A673 (cell line): ENCODE results near the gene TMEM259. TPM values are rescaled to one million over a fixed set of nuclear protein-coding genes. Genes with fewer than 3 reads are reported as not detected.

Experiments
- BruUV-seq: library from RNA; stranded (reverse); fragments of 400-500 nt; replicated peaks from 2 replicates; lab custom pipeline; 2021; lab: Mats Ljungman, UMichigan
- CTCF ChIA-PET: fragments of 300-600 bp; sonication (Branson Sonifier 250); formaldehyde crosslinking; loops from one replicate; lab custom pipeline; 2022; ENCODE audit warnings: antibody characterized with exemption; lab: Charles Lee
- POLR2A ChIA-PET: fragments of 300-600 bp; sonication (Branson Sonifier 250); formaldehyde crosslinking; loops from one replicate; lab custom pipeline; 2022; ENCODE audit warnings: antibody characterized with exemption; ENCODE audit not compliant: low non-redundant PET; lab: Charles Lee
- DNase-seq: peaks from one replicate; pipeline ENCODE4 v3.0.0-alpha.2; 2015; ENCODE audit warnings: low spot score
- H3K27ac ChIP-seq: fragments of 200-600 bp; sonication (generic); 2 replicates; pipeline ENCODE4 v1.5.1; 2016; ENCODE audit warnings: mixed run types, low read depth, mild to moderate bottlenecking, mixed read lengths, antibody characterized with exemption, low read length; ENCODE audit not compliant: poor library complexity, severe bottlenecking
- H3K27me3 ChIP-seq: fragments of 200-600 bp; sonication (generic); replicated peaks from 2 replicates; pipeline ENCODE4 v1.6.1; 2017; ENCODE audit warnings: mixed run types, low read depth, mild to moderate bottlenecking, mixed read lengths, antibody characterized with exemption, low read length; ENCODE audit not compliant: insufficient read depth, poor library complexity
- H3K36me3 ChIP-seq: fragments of 200-600 bp; sonication (generic); 2 replicates; pipeline ENCODE4 v1.6.1; 2016; ENCODE audit warnings: mixed run types, mild to moderate bottlenecking, mixed read lengths, antibody characterized with exemption, low read length; ENCODE audit not compliant: insufficient read depth, poor library complexity, severe bottlenecking
- H3K4me1 ChIP-seq: fragments of 200-600 bp; sonication (generic); 2 replicates; pipeline ENCODE4 v1.6.1; 2017; ENCODE audit warnings: mixed run types, mild to moderate bottlenecking, mixed read lengths, antibody characterized with exemption, low read length; ENCODE audit not compliant: insufficient read depth, poor library complexity, severe bottlenecking
- H3K4me3 ChIP-seq: fragments of 200-600 bp; sonication (generic); 2 replicates; pipeline ENCODE4 v1.5.1; 2016; ENCODE audit warnings: low read depth, mixed run types, mild to moderate bottlenecking, mixed read lengths, low read length; ENCODE audit not compliant: poor library complexity, severe bottlenecking
- H3K9me3 ChIP-seq: fragments of 200-600 bp; sonication (generic); 2 replicates; pipeline ENCODE4 v1.6.1; 2016; ENCODE audit warnings: mixed run types, low read depth, mild to moderate bottlenecking, mixed read lengths, antibody characterized with exemption, low read length; ENCODE audit not compliant: poor library complexity, severe bottlenecking
- EZH2 ChIP-seq: fragments of 200-600 bp; sonication (generic); IDR thresholded peaks from 2 replicates; pipeline ENCODE4 v1.6.1; 2017; ENCODE audit warnings: borderline replicate concordance, low read depth, mild to moderate bottlenecking, mixed read lengths, antibody characterized with exemption, low read length; ENCODE audit not compliant: poor library complexity, severe bottlenecking
- intact Hi-C: fragments of 100-400 bp; cut with micrococcal nuclease; formaldehyde crosslinking; loops from one replicate; pipeline ENCODE4 v1.10.0; 2022; ENCODE audit not compliant: unreplicated experiment
- total RNA-seq: library from RNA; stranded (reverse); gene quantifications from 2 replicates; pipeline ENCODE4 v1.2.3, GENCODE V29; 2021
- TF ChIP-seq, protein P1 (sequence below): fragments of 300-800, 200-600 bp; sonication (generic); conservative IDR thresholded peaks from 2 replicates; pipeline ENCODE4 v1.5.1; 2017; ENCODE audit warnings: low read depth, mild to moderate bottlenecking, antibody characterized with exemption, low read length, moderate library complexity, mixed read lengths

TMEM259 gene
- total RNA-seq, 1 experiment from 2014 or later = 151 TPM

DNA sequence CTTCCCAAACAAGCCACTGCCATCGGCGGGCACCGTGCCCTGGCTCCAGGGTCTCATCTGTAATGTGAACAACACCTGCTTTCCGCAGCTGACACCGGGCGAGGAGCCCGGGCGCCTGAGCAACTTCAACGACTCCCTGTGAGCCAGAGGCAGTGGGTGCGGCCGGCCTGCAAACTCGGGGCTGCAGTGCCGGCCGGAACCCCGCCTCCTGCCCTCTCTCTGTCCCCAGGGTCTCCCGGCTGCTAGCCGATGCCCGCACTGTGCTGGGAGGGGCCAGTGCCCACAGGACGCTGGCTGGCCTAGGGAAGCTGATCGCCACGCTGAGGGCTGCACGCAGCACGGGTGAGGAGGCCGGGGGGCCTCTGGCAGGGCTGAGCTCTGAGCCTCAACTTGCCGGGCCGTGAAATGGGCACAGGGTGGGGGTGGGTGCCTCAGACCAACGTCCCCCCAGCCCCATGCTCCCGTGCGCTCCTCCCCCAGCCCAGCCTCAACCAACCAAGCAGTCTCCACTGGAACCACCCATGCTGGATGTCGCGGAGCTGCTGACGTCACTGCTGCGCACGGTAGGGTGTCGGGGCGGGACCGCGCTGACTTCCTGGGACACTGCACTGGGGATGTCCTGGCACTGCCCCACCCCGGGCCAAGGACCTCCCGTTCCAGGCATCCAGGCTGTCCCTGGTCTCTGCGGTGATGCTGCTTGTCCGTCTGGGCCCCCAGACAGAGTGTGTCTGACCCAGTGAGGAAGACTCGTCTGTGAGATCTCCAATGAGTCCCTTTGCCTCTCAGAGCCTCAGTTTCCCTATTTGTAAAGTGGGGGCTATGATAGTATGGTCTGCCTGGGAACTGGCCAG, 21.1 kb upstream of the TMEM259 start:
- POLR2A ChIA-PET = no interaction called here
- intact Hi-C loops = no loop called here

DNA sequence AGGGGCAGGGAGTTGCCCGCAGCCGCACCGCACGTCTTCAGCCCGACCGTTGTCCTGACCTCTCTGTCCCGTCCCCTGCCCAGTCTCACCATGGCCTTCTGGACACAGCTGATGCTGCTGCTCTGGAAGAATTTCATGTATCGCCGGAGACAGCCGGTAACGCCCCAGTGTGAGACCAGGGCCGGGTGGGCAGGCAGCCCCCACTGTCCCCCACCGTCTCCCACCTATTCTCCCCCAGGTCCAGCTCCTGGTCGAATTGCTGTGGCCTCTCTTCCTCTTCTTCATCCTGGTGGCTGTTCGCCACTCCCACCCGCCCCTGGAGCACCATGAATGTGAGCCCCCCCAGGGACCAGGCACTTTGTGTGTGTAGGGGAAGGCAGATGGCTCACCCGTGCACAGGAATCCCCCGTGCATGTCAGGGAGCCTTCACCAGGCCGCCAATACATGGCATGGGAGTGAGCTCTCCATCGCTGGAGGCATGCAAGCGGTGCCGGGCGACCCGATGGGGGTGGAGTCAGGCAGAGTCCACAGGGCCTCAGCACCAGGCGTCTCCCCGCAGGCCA, 20.4 kb upstream of the TMEM259 start:
- intact Hi-C loops = no loop called here
- TF ChIP-seq, protein P1, sequence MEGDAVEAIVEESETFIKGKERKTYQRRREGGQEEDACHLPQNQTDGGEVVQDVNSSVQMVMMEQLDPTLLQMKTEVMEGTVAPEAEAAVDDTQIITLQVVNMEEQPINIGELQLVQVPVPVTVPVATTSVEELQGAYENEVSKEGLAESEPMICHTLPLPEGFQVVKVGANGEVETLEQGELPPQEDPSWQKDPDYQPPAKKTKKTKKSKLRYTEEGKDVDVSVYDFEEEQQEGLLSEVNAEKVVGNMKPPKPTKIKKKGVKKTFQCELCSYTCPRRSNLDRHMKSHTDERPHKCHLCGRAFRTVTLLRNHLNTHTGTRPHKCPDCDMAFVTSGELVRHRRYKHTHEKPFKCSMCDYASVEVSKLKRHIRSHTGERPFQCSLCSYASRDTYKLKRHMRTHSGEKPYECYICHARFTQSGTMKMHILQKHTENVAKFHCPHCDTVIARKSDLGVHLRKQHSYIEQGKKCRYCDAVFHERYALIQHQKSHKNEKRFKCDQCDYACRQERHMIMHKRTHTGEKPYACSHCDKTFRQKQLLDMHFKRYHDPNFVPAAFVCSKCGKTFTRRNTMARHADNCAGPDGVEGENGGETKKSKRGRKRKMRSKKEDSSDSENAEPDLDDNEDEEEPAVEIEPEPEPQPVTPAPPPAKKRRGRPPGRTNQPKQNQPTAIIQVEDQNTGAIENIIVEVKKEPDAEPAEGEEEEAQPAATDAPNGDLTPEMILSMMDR = no peak
- TF ChIP-seq EZH2 = no peak
- no TSS peak for BruUV-seq
- Histone ChIP-seq H3K4me1 (peaks cover 31% of the 10 kb centered on the region), H3K36me3 (peaks cover 6% of the 10 kb centered on the region), H3K27me3 (no peaks in the 10 kb centered on the region), H3K27ac (peak overlapping the region; percentile 73), H3K4me3 (peak overlapping the region; percentile 54), H3K9me3 (no peaks in the 10 kb centered on the region)
- CTCF ChIA-PET = interaction anchor here (0.5 kb wide), 1 partner anchor 153 kb away, joined by 3 read pairs; no protein-coding TSS in a partner anchor
- DNase-seq = no peak
- POLR2A ChIA-PET = interaction anchor here (0.6 kb wide), 2 partner anchors 10 to 12 kb away, joined by 3 to 4 read pairs; no protein-coding TSS in a partner anchor

More for the DNA sequence above, 21.1 kb upstream of the TMEM259 start:
- H3K36me3 ChIP-seq = peaks cover 4% of the 10 kb centered on the region
- CTCF ChIA-PET = no interaction called here
- no peaks in the 10 kb centered on the region for H3K27me3 ChIP-seq
- no peaks in the 10 kb centered on the region for H3K9me3 ChIP-seq
- peak; percentile 85 for DNase-seq
- peaks cover 31% of the 10 kb centered on the region for H3K4me1 ChIP-seq
- no peak for TF ChIP-seq EZH2
- TF ChIP-seq, protein P1 = no peak
- no TSS peak for BruUV-seq
- H3K27ac ChIP-seq = peak overlapping the region; percentile 73
- H3K4me3 ChIP-seq = peak overlapping the region; percentile 54

DNA sequence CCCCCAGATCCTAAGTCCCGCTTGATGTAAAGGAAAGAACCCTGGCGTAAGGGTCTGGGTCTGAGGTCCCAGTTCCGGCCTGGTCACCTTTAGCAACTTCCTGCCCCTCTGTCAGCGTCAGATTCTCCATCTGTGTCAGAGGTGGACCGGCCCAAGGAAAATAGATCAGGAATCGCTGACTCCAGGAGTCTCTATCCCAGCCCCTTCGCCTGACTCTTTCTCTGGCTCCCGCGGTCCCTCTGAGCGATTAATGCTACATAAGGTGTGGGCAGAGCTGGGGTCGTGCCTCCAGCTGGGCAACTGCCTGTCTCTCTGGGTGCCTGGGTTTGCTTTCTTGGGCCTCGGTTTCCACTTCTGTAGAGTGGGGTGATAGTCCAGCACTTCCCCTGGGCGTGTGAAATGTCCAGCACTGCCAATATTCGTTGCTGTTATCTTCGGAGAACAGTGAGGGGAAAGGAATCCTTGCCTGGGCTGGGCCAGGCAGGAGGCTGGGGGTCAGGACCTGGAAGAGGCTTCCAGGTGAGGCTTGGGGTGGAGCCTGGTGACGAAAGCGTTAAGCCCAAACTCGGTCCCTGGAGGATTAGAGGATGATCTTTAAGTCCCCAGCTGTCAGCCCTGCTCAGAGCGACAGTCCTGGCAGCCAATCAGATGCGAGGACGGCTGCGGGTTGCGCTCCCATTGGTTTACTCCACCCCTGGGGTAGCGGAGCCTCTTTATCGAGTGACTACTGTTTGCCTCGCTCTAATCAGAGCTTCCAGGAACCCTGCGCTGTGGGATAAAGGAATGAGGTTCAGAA, 19.8 kb upstream of the TMEM259 start:
- H3K4me1 ChIP-seq = peaks cover 31% of the 10 kb centered on the region
- POLR2A ChIA-PET = interaction anchor here (0.5 to 0.6 kb wide), 4 partner anchors 9 to 229 kb away, joined by 3 to 8 read pairs (median 4); no protein-coding TSS in a partner anchor
- H3K36me3 ChIP-seq = peaks cover 11% of the 10 kb centered on the region
- H3K4me3 ChIP-seq = peak overlapping the region; percentile 54
- no peaks in the 10 kb centered on the region for H3K9me3 ChIP-seq
- no TSS peak for BruUV-seq
- no peaks in the 10 kb centered on the region for H3K27me3 ChIP-seq
- peak; percentile 99 for DNase-seq
- H3K27ac ChIP-seq = peak overlapping the region; percentile 73
- CTCF ChIA-PET = interaction anchor here (0.5 kb wide), 1 partner anchor 153 kb away, joined by 3 read pairs; no protein-coding TSS in a partner anchor
- TF ChIP-seq, protein P1 = no peak
- TF ChIP-seq EZH2 = no peak
- intact Hi-C loops = no loop called here
